Central memory CD8-positive, alpha-beta T cell (primary cell): Measurements from ENCODE around the gene SMIM30.
A peak's percentile ranks its signal among the peaks of the same experiment; 100 is the strongest.

Source experiments
- ATAC-seq: fragments of 150-1000 bp; cut with Tn5 transposase; replicated peaks from 2 replicates; pipeline ENCODE4 v1.10.0; 2022; ENCODE audit warnings: mild to moderate bottlenecking, moderate FRiP score, moderate number of reproducible peaks; ENCODE audit not compliant: poor library complexity, severe bottlenecking; ENCODE audit errors: extremely low read depth
- DNase-seq, 2 donors: peaks; one replicate each; pipeline ENCODE4 v3.0.0; 2021; ENCODE audit warnings: low spot score in 2 of 2
- H3K27ac Mint-ChIP-seq: one replicate; pipeline ENCODE4 v1.8.0; 2022; ENCODE audit warnings: low read depth, mild to moderate bottlenecking, moderate library complexity, mixed read lengths
- H3K27me3 Mint-ChIP-seq: one replicate; pipeline ENCODE4 v1.8.0; 2022; ENCODE audit warnings: mixed read lengths
- H3K36me3 Mint-ChIP-seq: one replicate; pipeline ENCODE4 v1.8.0; 2022; ENCODE audit warnings: mild to moderate bottlenecking, moderate library complexity, mixed read lengths; ENCODE audit not compliant: insufficient read depth
- H3K4me1 Mint-ChIP-seq: one replicate; pipeline ENCODE4 v1.8.0; 2022; ENCODE audit warnings: mixed read lengths
- H3K4me3 Mint-ChIP-seq: one replicate; pipeline ENCODE4 v1.8.0; 2022; ENCODE audit warnings: mild to moderate bottlenecking, moderate library complexity, mixed read lengths
- H3K9me3 Mint-ChIP-seq: one replicate; pipeline ENCODE4 v1.8.0; 2022; ENCODE audit warnings: mixed read lengths

Gene SMIM30

GRCh38 chr7:113093561-113093960, 24.8 kb downstream of the SMIM30 start:
- Mint-ChIP-seq H3K4me1 (no peaks in the 10 kb centered on the region), H3K27me3 (peaks cover 48% of the 10 kb centered on the region), H3K9me3 (no peaks in the 10 kb centered on the region), H3K36me3 (no peaks in the 10 kb centered on the region), H3K4me3 (no peak overlapping the region), H3K27ac (no peak overlapping the region)
- ATAC-seq, result no peak
- no peak for DNase-seq

GRCh38 chr7:113092762-113093161, 25.6 kb downstream of the SMIM30 start:
- Mint-ChIP-seq H3K36me3 (no peaks in the 10 kb centered on the region), H3K9me3 (no peaks in the 10 kb centered on the region), H3K27me3 (peaks cover 54% of the 10 kb centered on the region), H3K27ac (no peak overlapping the region), H3K4me1 (no peaks in the 10 kb centered on the region), H3K4me3 (no peak overlapping the region)
- DNase-seq (no peak), ATAC-seq (no peak)

- Mint-ChIP-seq H3K27ac (peak overlapping the region; percentile 6), H3K27me3 (peaks cover 62% of the 10 kb centered on the region), H3K9me3 (no peaks in the 10 kb centered on the region), H3K4me1 (peaks cover 10% of the 10 kb centered on the region), H3K36me3 (peaks cover 4% of the 10 kb centered on the region), H3K4me3 (no peak overlapping the region)
- DNase-seq, result no peak
- peak; percentile 24 for ATAC-seq
Observed at GRCh38 chr7:113087071-113087998, 31.0 kb downstream of the SMIM30 start.

GRCh38 chr7:113086431-113086888, 31.9 kb downstream of the SMIM30 start, which contains the start of gene GPR85:
Gene GPR85, minus strand, starts transcription at chr7:113086827. Its CDS starts 2,106 bp downstream, at chr7:113084721.
- H3K9me3 Mint-ChIP-seq, result no peaks in the 10 kb centered on the region
- peaks cover 10% of the 10 kb centered on the region for H3K4me1 Mint-ChIP-seq
- peaks cover 4% of the 10 kb centered on the region for H3K36me3 Mint-ChIP-seq
- peak; percentile 58 for ATAC-seq
- peaks cover 54% of the 10 kb centered on the region for H3K27me3 Mint-ChIP-seq
- H3K27ac Mint-ChIP-seq, result peak within 1 kb of the TSS; percentile 6
- DNase-seq, result no peak
- H3K4me3 Mint-ChIP-seq, result peak within 1 kb of the TSS; percentile 30

GRCh38 chr7:113085781-113086390, 32.5 kb downstream of the SMIM30 start:
- no peaks in the 10 kb centered on the region for H3K9me3 Mint-ChIP-seq
- H3K27ac Mint-ChIP-seq, result no peak overlapping the region
- H3K27me3 Mint-ChIP-seq, result peaks cover 54% of the 10 kb centered on the region
- no peak for ATAC-seq
- H3K4me1 Mint-ChIP-seq, result peaks cover 10% of the 10 kb centered on the region
- H3K4me3 Mint-ChIP-seq, result no peak overlapping the region
- no peak for DNase-seq
- H3K36me3 Mint-ChIP-seq, result peaks cover 4% of the 10 kb centered on the region

GRCh38 chr7:113084496-113085172, 33.7 kb downstream of the SMIM30 start:
- Mint-ChIP-seq H3K9me3 (no peaks in the 10 kb centered on the region), H3K36me3 (peaks cover 4% of the 10 kb centered on the region), H3K4me3 (no peak overlapping the region), H3K27ac (no peak overlapping the region), H3K27me3 (peaks cover 62% of the 10 kb centered on the region), H3K4me1 (peaks cover 10% of the 10 kb centered on the region)
- DNase-seq (no peak), ATAC-seq (no peak)

GRCh38 chr7:113083816-113084495, 34.4 kb downstream of the SMIM30 start:
- peaks cover 66% of the 10 kb centered on the region for H3K27me3 Mint-ChIP-seq
- peaks cover 4% of the 10 kb centered on the region for H3K36me3 Mint-ChIP-seq
- H3K4me1 Mint-ChIP-seq, result peaks cover 10% of the 10 kb centered on the region
- no peak for DNase-seq
- H3K4me3 Mint-ChIP-seq, result no peak overlapping the region
- no peaks in the 10 kb centered on the region for H3K9me3 Mint-ChIP-seq
- no peak overlapping the region for H3K27ac Mint-ChIP-seq
- no peak for ATAC-seq

- H3K4me3 Mint-ChIP-seq, result no peak overlapping the region
- peaks cover 66% of the 10 kb centered on the region for H3K27me3 Mint-ChIP-seq
- H3K9me3 Mint-ChIP-seq, result no peaks in the 10 kb centered on the region
Observed at GRCh38 chr7:113083132-113083815, 35.1 kb downstream of the SMIM30 start.

GRCh38 chr7:113078331-113078730, 40.0 kb downstream of the SMIM30 start:
- Mint-ChIP-seq H3K9me3 (no peaks in the 10 kb centered on the region), H3K27me3 (peaks cover 41% of the 10 kb centered on the region), H3K36me3 (no peaks in the 10 kb centered on the region), H3K4me1 (no peaks in the 10 kb centered on the region), H3K27ac (no peak overlapping the region), H3K4me3 (no peak overlapping the region)
- no peak for ATAC-seq
- DNase-seq, result no peak

More at GRCh38 chr7:113083132-113083815, 35.1 kb downstream of the SMIM30 start:
- H3K4me1 Mint-ChIP-seq, result peaks cover 10% of the 10 kb centered on the region
- no peak for DNase-seq
- no peak for ATAC-seq
- H3K36me3 Mint-ChIP-seq, result peaks cover 4% of the 10 kb centered on the region
- H3K27ac Mint-ChIP-seq, result no peak overlapping the region

- no peaks in the 10 kb centered on the region for H3K36me3 Mint-ChIP-seq
- H3K27me3 Mint-ChIP-seq, result peaks cover 36% of the 10 kb centered on the region
- no peak for DNase-seq
- no peak for ATAC-seq
- H3K4me1 Mint-ChIP-seq, result no peaks in the 10 kb centered on the region
- H3K9me3 Mint-ChIP-seq, result no peaks in the 10 kb centered on the region
- H3K4me3 Mint-ChIP-seq, result no peak overlapping the region
- no peak overlapping the region for H3K27ac Mint-ChIP-seq
Observed at GRCh38 chr7:113076703-113077102, 41.7 kb downstream of the SMIM30 start.

GRCh38 chr7:113071465-113071864, 46.9 kb downstream of the SMIM30 start:
- Mint-ChIP-seq H3K36me3 (no peaks in the 10 kb centered on the region), H3K9me3 (no peaks in the 10 kb centered on the region)

More at GRCh38 chr7:113071465-113071864, 46.9 kb downstream of the SMIM30 start:
- DNase-seq, result no peak
- Mint-ChIP-seq H3K27ac (no peak overlapping the region), H3K4me1 (no peaks in the 10 kb centered on the region), H3K4me3 (no peak overlapping the region), H3K27me3 (peaks cover 33% of the 10 kb centered on the region)
- no peak for ATAC-seq
